Measurements from ENCODE around the gene RAB6D.
"Not testable (repeated sequence)": the region's sequence is repeated elsewhere in the genome, so short reads cannot be mapped to it uniquely, and the experiment has no call there.

DNA sequence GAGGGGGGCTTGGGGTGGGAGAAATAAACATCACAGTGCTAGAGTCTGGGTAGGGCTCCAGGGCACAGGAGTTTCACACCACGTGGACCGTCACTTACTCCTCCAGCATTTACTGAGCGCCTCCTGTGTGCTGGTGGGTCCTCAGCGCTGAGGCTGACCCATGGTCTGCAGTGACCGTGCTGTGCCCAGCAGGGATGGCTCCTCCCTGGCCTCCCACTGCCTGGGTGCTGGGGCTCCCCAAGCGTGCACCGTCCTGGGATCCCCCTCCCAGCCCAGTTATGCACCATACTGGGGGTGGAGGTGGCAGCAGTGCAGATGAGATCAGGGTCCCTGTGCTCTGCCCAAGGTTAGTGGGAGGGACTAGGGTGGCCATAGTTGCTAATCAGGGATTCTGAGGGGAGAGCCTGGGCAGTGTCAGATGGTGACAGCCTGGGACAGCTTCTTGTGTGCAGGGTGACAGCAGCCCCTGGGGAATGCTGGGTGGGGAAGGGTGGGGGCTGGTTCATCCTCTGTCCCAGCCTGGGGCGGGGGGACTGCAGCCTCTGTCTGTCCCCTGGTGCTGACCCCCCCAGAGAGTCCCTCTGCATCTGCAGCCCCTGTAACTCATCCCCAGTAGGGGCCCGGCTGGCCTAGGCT lies 26.6 kb upstream of the RAB6D start:
- TF ChIP-seq, protein P1, sequence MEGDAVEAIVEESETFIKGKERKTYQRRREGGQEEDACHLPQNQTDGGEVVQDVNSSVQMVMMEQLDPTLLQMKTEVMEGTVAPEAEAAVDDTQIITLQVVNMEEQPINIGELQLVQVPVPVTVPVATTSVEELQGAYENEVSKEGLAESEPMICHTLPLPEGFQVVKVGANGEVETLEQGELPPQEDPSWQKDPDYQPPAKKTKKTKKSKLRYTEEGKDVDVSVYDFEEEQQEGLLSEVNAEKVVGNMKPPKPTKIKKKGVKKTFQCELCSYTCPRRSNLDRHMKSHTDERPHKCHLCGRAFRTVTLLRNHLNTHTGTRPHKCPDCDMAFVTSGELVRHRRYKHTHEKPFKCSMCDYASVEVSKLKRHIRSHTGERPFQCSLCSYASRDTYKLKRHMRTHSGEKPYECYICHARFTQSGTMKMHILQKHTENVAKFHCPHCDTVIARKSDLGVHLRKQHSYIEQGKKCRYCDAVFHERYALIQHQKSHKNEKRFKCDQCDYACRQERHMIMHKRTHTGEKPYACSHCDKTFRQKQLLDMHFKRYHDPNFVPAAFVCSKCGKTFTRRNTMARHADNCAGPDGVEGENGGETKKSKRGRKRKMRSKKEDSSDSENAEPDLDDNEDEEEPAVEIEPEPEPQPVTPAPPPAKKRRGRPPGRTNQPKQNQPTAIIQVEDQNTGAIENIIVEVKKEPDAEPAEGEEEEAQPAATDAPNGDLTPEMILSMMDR (CRISPR knock-in tag; IDR thresholded peaks at IDR 0.05) = not testable (repeated sequence)
- TF ChIP-seq NBN (conservative IDR thresholded peaks at IDR 0.05); SP2 (CRISPR knock-in tag; IDR thresholded peaks at IDR 0.05); SAFB2 (CRISPR knock-in tag; IDR thresholded peaks at IDR 0.05; ENCODE audit: borderline replicate concordance, low read depth); ZNF263 (CRISPR knock-in tag; IDR thresholded peaks at IDR 0.05); JUN (CRISPR knock-in tag; IDR thresholded peaks at IDR 0.05); ZNF24 (IDR thresholded peaks at IDR 0.05); SNRNP70 (IDR thresholded peaks at IDR 0.05; ENCODE audit: low read depth, low read length): not testable (repeated sequence)
- TF ChIP-seq, protein P2, sequence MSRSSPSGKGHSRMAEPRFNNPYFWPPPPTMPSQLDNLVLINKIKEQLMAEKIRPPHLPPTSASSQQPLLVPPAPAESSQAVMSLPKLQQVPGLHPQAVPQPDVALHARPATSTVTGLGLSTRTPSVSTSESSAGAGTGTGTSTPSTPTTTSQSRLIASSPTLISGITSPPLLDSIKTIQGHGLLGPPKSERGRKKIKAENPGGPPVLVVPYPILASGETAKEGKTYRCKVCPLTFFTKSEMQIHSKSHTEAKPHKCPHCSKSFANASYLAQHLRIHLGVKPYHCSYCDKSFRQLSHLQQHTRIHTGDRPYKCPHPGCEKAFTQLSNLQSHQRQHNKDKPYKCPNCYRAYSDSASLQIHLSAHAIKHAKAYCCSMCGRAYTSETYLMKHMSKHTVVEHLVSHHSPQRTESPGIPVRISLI (CRISPR knock-in tag; IDR thresholded peaks at IDR 0.05; ENCODE audit: borderline replicate concordance) = not testable (repeated sequence)
- TF ChIP-seq, protein P3, sequence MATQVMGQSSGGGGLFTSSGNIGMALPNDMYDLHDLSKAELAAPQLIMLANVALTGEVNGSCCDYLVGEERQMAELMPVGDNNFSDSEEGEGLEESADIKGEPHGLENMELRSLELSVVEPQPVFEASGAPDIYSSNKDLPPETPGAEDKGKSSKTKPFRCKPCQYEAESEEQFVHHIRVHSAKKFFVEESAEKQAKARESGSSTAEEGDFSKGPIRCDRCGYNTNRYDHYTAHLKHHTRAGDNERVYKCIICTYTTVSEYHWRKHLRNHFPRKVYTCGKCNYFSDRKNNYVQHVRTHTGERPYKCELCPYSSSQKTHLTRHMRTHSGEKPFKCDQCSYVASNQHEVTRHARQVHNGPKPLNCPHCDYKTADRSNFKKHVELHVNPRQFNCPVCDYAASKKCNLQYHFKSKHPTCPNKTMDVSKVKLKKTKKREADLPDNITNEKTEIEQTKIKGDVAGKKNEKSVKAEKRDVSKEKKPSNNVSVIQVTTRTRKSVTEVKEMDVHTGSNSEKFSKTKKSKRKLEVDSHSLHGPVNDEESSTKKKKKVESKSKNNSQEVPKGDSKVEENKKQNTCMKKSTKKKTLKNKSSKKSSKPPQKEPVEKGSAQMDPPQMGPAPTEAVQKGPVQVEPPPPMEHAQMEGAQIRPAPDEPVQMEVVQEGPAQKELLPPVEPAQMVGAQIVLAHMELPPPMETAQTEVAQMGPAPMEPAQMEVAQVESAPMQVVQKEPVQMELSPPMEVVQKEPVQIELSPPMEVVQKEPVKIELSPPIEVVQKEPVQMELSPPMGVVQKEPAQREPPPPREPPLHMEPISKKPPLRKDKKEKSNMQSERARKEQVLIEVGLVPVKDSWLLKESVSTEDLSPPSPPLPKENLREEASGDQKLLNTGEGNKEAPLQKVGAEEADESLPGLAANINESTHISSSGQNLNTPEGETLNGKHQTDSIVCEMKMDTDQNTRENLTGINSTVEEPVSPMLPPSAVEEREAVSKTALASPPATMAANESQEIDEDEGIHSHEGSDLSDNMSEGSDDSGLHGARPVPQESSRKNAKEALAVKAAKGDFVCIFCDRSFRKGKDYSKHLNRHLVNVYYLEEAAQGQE (IDR thresholded peaks at IDR 0.05; ENCODE audit: borderline replicate concordance in 1 of 2, low read depth in 1 of 2, low read length in 2 of 2) = not testable (repeated sequence)
